Measurements from ENCODE around the gene TMEM120A.

TMEM120A gene

GRCh38 chr7:75938921-75939320, 55.5 kb downstream of the TMEM120A start:
- no peak for TF ChIP-seq CTCF (IDR thresholded peaks at IDR 0.05; ENCODE audit: low read depth, low read length)
- no peak overlapping the region for H3K4me3 ChIP-seq (replicated peaks in 1 of 2; ENCODE audit: low read depth in 2 of 2, low read length in 2 of 2)
- DNase-seq (ENCODE audit: low read depth in 2 of 2) = no peak

GRCh38 chr7:75937958-75938786, 56.2 kb downstream of the TMEM120A start:
- no peak overlapping the region for H3K4me3 ChIP-seq (replicated peaks in 1 of 2; ENCODE audit: low read depth in 2 of 2, low read length in 2 of 2)
- DNase-seq (ENCODE audit: low read depth in 2 of 2) = peak; percentile 90 to 93
- no peak for TF ChIP-seq CTCF (IDR thresholded peaks at IDR 0.05; ENCODE audit: low read depth, low read length)

Measured in cardiac fibroblast (primary cell).